GM10248 (cell line): Measurements from ENCODE around the gene TMEM89.

Experiments used
- CTCF ChIA-PET: fragments of 300-600 bp; sonication (Branson Sonifier 250); formaldehyde crosslinking; extraction: SDS; loops from one replicate; lab custom pipeline; 2021; ENCODE audit warnings: antibody characterized with exemption; lab: Yijun Ruan, JAX
- POLR2A ChIA-PET: fragments of 350-650 bp; sonication (Branson Sonifier 250); formaldehyde crosslinking; extraction: SDS; loops from one replicate; lab custom pipeline; 2020; ENCODE audit warnings: antibody characterized with exemption; lab: Yijun Ruan, JAX
- DNase-seq: peaks from one replicate; pipeline ENCODE4 v3.0.0; 2012; ENCODE audit errors: extremely low spot score
- CTCF ChIP-seq: IDR thresholded peaks from 2 replicates; pipeline ENCODE4 v1.5.1; 2012; ENCODE audit warnings: mild to moderate bottlenecking, low read depth; ENCODE audit errors: extremely low read depth, missing control alignments, control extremely low read depth

TMEM89 gene

GRCh38 chr3:48573973-48574585 lies 47.5 kb downstream of the TMEM89 start:
- ChIA-PET CTCF (no interaction called here), POLR2A (no interaction called here)

GRCh38 chr3:48572517-48572916 lies 49.1 kb downstream of the TMEM89 start:
- ChIA-PET POLR2A (no interaction called here), CTCF (no interaction called here)
- no peak for TF ChIP-seq CTCF
- no peak for DNase-seq

More at GRCh38 chr3:48573973-48574585, 47.5 kb downstream of the TMEM89 start:
- DNase-seq: no peak
- TF ChIP-seq CTCF: no peak

- ChIA-PET POLR2A (no interaction called here), CTCF (interaction anchor here (0.8 to 3.9 kb wide), 3 partner anchors 14 to 64 kb away, joined by 3 to 17 read pairs (median 3); partner anchors contain the start of gene PFKFB4)
- no peak for DNase-seq
- no peak for TF ChIP-seq CTCF
Observed at GRCh38 chr3:48571938-48572337, 49.6 kb downstream of the TMEM89 start.
